ENCODE measurements around the gene KRT38. TPM values are rescaled to one million over a fixed set of nuclear protein-coding genes. Genes with fewer than 3 reads are reported as not detected.
"Not testable (repeated sequence)": the region's sequence is repeated elsewhere in the genome, so short reads cannot be mapped to it uniquely, and the experiment has no call there.

The KRT38 gene
- polyA plus RNA-seq, 1 of the 3 experiments (the other 2 are of a cell fraction): not detected

DNA sequence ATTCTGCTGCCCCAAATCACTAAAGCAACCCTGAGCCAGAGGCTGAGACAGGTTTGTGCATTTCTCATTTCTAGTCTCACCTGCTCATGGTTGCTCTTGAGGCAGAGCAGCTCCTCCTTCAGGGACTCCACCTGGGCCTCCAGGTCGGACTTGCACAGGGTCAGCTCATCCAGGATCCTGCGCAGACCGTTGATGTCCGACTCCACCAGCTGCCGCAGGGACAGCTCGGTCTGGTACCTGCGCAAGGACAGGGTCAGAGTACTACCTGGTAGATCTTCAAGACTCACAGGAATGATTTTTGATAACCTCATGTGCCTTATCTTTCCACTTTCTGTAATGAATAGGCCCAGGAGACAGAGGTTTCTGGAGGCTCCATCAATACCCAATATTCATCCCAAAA lies 44.4 kb downstream of the KRT38 start:
- H4K20me1 ChIP-seq (ENCODE audit: insufficient read depth): no peaks in the 10 kb centered on the region
- CTCF ChIA-PET: interaction anchor here (1.1 kb wide), 1 partner anchor 267 kb away, joined by 3 read pairs; no protein-coding TSS in a partner anchor
- H3F3A ChIP-seq (replicated peaks; ENCODE audit: insufficient read depth): no peaks in the 10 kb centered on the region
- H3K9me2 ChIP-seq: no peaks in the 10 kb centered on the region
- no peak overlapping the region for H3K9ac ChIP-seq
- POLR2A ChIA-PET: no interaction called here
- H3K4me3 ChIP-seq (ENCODE audit: low read depth in 2 of 2, low read length in 1 of 2): no peak overlapping the region
- H2AFZ ChIP-seq (ENCODE audit: low read depth): no peak overlapping the region
- TF ChIP-seq SMC3 (IDR thresholded peaks at IDR 0.05; ENCODE audit: low read depth, low read length) (no peak), NRF1 (IDR thresholded peaks at IDR 0.05; ENCODE audit: low read depth, low read length) (no peak), EZH2phosphoT487 (IDR thresholded peaks at IDR 0.05; ENCODE audit: borderline replicate concordance, low read depth) (no peak), MXI1 (IDR thresholded peaks at IDR 0.05; ENCODE audit: low read depth, low read length) (no peak), GABPA (IDR thresholded peaks at IDR 0.05; ENCODE audit: low read depth) (no peak), TCF12 (IDR thresholded peaks at IDR 0.05) (no peak)
- 75% methylated on average over 7 of the region's 7 CpGs for WGBS (ENCODE audit: low lambda C conversion rate)
- DNase-seq: no peak
- 0 out of 4 replicates have a peak, but pooled peaks cover 0 to 4% of the 10 kb centered on the region in 2 experiments for H3K4me1 ChIP-seq (ENCODE audit: control insufficient read depth in 1 of 2, insufficient read depth in 2 of 2, low read depth in 1 of 2, low read length in 1 of 2)
- H3K79me2 ChIP-seq (ENCODE audit: insufficient read depth): no peaks in the 10 kb centered on the region
- no peak overlapping the region for H3K27ac ChIP-seq (ENCODE audit: low read depth in 2 of 2, low read length in 1 of 2)
- no peaks in the 10 kb centered on the region for H3K27me3 ChIP-seq (ENCODE audit: insufficient read depth)
- no peak overlapping the region for H3K4me2 ChIP-seq
- H3K36me3 ChIP-seq (replicated peaks in 1 of 2; ENCODE audit: control insufficient read depth in 1 of 2, insufficient read depth in 2 of 2, low read length in 1 of 2): no peaks in the 10 kb centered on the region
- no peaks in the 10 kb centered on the region for H3K9me3 ChIP-seq

DNA sequence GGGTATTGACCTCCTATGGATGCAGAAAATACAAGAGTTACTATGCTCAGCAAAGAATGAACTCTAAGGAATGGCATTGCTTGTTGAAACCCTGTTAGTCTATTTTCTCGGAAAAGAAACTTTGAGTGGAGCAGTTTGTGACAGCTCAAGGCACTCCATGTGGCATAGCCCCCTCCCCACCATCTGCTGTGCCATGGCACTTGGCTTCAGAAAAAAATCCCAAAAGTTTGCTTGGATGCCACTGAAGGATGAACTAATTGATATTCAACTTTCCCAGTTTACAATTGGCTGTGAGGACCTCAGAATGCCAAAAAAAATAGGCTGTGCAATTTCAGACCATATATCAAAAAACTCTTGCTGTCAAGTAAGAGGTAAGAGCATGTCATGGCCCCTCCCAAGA lies 45.2 kb downstream of the KRT38 start:
- no peak overlapping the region for H3K4me2 ChIP-seq
- no peak overlapping the region for H2AFZ ChIP-seq (ENCODE audit: low read depth)
- DNase-seq: no peak
- H3K27me3 ChIP-seq (ENCODE audit: insufficient read depth): no peaks in the 10 kb centered on the region
- TF ChIP-seq EP300 (IDR thresholded peaks at IDR 0.05; ENCODE audit: borderline replicate concordance in 1 of 2, low read depth in 1 of 2, low read length in 1 of 2): no peak
- TF ChIP-seq, protein P1, sequence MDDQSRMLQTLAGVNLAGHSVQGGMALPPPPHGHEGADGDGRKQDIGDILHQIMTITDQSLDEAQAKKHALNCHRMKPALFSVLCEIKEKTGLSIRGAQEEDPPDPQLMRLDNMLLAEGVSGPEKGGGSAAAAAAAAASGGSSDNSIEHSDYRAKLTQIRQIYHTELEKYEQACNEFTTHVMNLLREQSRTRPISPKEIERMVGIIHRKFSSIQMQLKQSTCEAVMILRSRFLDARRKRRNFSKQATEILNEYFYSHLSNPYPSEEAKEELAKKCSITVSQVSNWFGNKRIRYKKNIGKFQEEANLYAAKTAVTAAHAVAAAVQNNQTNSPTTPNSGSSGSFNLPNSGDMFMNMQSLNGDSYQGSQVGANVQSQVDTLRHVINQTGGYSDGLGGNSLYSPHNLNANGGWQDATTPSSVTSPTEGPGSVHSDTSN (IDR thresholded peaks at IDR 0.05): no peak
- TF ChIP-seq YY1 (IDR thresholded peaks at IDR 0.05; ENCODE audit: low read depth): no peak
- no peak for TF ChIP-seq GABPA (IDR thresholded peaks at IDR 0.05; ENCODE audit: low read depth)
- TF ChIP-seq, protein P2, sequence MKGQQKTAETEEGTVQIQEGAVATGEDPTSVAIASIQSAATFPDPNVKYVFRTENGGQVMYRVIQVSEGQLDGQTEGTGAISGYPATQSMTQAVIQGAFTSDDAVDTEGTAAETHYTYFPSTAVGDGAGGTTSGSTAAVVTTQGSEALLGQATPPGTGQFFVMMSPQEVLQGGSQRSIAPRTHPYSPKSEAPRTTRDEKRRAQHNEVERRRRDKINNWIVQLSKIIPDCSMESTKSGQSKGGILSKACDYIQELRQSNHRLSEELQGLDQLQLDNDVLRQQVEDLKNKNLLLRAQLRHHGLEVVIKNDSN (IDR thresholded peaks at IDR 0.05; ENCODE audit: borderline replicate concordance, low read depth): no peak
- TF ChIP-seq, protein P3, sequence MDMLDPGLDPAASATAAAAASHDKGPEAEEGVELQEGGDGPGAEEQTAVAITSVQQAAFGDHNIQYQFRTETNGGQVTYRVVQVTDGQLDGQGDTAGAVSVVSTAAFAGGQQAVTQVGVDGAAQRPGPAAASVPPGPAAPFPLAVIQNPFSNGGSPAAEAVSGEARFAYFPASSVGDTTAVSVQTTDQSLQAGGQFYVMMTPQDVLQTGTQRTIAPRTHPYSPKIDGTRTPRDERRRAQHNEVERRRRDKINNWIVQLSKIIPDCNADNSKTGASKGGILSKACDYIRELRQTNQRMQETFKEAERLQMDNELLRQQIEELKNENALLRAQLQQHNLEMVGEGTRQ (IDR thresholded peaks at IDR 0.05; ENCODE audit: borderline replicate concordance, low read depth, low read length): no peak
- no peak for TF ChIP-seq RXRA (IDR thresholded peaks at IDR 0.05; ENCODE audit: borderline replicate concordance, low read depth)
- no peak for TF ChIP-seq ELF1 (IDR thresholded peaks at IDR 0.05)
- TF ChIP-seq, protein P4, sequence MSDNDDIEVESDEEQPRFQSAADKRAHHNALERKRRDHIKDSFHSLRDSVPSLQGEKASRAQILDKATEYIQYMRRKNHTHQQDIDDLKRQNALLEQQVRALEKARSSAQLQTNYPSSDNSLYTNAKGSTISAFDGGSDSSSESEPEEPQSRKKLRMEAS (IDR thresholded peaks at IDR 0.05; ENCODE audit: low read depth): no peak
- no peak for TF ChIP-seq MXI1 (IDR thresholded peaks at IDR 0.05; ENCODE audit: low read depth, low read length)
- TF ChIP-seq NRF1 (IDR thresholded peaks at IDR 0.05; ENCODE audit: low read depth, low read length): no peak
- TF ChIP-seq, protein P5, sequence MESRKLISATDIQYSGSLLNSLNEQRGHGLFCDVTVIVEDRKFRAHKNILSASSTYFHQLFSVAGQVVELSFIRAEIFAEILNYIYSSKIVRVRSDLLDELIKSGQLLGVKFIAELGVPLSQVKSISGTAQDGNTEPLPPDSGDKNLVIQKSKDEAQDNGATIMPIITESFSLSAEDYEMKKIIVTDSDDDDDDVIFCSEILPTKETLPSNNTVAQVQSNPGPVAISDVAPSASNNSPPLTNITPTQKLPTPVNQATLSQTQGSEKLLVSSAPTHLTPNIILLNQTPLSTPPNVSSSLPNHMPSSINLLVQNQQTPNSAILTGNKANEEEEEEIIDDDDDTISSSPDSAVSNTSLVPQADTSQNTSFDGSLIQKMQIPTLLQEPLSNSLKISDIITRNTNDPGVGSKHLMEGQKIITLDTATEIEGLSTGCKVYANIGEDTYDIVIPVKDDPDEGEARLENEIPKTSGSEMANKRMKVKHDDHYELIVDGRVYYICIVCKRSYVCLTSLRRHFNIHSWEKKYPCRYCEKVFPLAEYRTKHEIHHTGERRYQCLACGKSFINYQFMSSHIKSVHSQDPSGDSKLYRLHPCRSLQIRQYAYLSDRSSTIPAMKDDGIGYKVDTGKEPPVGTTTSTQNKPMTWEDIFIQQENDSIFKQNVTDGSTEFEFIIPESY (IDR thresholded peaks at IDR 0.05; ENCODE audit: borderline replicate concordance, low read depth): no peak
- TF ChIP-seq, protein P6, sequence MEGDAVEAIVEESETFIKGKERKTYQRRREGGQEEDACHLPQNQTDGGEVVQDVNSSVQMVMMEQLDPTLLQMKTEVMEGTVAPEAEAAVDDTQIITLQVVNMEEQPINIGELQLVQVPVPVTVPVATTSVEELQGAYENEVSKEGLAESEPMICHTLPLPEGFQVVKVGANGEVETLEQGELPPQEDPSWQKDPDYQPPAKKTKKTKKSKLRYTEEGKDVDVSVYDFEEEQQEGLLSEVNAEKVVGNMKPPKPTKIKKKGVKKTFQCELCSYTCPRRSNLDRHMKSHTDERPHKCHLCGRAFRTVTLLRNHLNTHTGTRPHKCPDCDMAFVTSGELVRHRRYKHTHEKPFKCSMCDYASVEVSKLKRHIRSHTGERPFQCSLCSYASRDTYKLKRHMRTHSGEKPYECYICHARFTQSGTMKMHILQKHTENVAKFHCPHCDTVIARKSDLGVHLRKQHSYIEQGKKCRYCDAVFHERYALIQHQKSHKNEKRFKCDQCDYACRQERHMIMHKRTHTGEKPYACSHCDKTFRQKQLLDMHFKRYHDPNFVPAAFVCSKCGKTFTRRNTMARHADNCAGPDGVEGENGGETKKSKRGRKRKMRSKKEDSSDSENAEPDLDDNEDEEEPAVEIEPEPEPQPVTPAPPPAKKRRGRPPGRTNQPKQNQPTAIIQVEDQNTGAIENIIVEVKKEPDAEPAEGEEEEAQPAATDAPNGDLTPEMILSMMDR (IDR thresholded peaks at IDR 0.05): no peak
- TF ChIP-seq JUND (IDR thresholded peaks at IDR 0.05): no peak
- H3K9ac ChIP-seq: no peak overlapping the region
- no peaks in the 10 kb centered on the region for H3K79me2 ChIP-seq (ENCODE audit: insufficient read depth)
- H3K9me2 ChIP-seq: no peaks in the 10 kb centered on the region
- POLR2A ChIA-PET: no interaction called here
- CTCF ChIA-PET: no interaction called here
- no peaks in the 10 kb centered on the region for H4K20me1 ChIP-seq (ENCODE audit: insufficient read depth)
- H3K9me3 ChIP-seq: no peaks in the 10 kb centered on the region
- peaks cover 0 to 4% of the 10 kb centered on the region in 2 experiments; a peak in 1 of 4 replicates for H3K4me1 ChIP-seq (ENCODE audit: control insufficient read depth in 1 of 2, insufficient read depth in 2 of 2, low read depth in 1 of 2, low read length in 1 of 2)
- WGBS (ENCODE audit: low lambda C conversion rate): 88% methylated on average over 1 of the region's 1 CpG
- no peak overlapping the region for H3K27ac ChIP-seq (ENCODE audit: low read depth in 2 of 2, low read length in 1 of 2)
- H3K4me3 ChIP-seq (ENCODE audit: low read depth in 2 of 2, low read length in 1 of 2): no peak overlapping the region
- no peaks in the 10 kb centered on the region for H3F3A ChIP-seq (replicated peaks; ENCODE audit: insufficient read depth)
- H3K36me3 ChIP-seq (replicated peaks in 1 of 2; ENCODE audit: control insufficient read depth in 1 of 2, insufficient read depth in 2 of 2, low read length in 1 of 2): no peaks in the 10 kb centered on the region

DNA sequence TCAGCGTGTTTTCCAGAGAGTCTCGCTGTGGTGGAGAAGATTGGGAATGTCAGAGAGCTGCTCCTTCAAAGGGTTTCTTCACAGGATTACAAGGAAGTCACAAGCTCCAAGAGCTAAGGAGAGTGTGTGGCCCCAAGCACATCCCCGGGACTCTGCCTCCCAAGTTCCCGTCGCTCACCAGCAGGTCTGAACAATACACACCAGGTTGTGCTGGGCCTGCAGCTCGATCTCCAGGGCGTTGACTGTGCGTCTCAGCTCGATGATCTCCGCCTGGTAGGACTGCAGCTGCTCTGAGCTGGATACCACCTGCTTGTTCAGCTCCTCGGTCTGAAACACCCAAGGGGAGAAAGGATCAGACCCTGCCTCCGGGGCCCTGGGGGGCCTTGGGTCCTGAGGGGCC lies 45.7 kb downstream of the KRT38 start:
- H3K27me3 ChIP-seq (ENCODE audit: insufficient read depth); H2AFZ ChIP-seq (ENCODE audit: low read depth); H3K9me2 ChIP-seq; H4K20me1 ChIP-seq (ENCODE audit: insufficient read depth); H3K36me3 ChIP-seq (replicated peaks in 1 of 2; ENCODE audit: control insufficient read depth in 1 of 2, insufficient read depth in 2 of 2, low read length in 1 of 2); POLR2A ChIA-PET; DNase-seq; H3K9ac ChIP-seq; H3K4me2 ChIP-seq; H3K79me2 ChIP-seq (ENCODE audit: insufficient read depth); H3K4me1 ChIP-seq (ENCODE audit: control insufficient read depth in 1 of 2, insufficient read depth in 2 of 2, low read depth in 1 of 2, low read length in 1 of 2); CTCF ChIA-PET; H3K9me3 ChIP-seq; H3K4me3 ChIP-seq (ENCODE audit: low read depth in 2 of 2, low read length in 1 of 2); H3K27ac ChIP-seq (ENCODE audit: low read depth in 2 of 2, low read length in 1 of 2); H3F3A ChIP-seq (replicated peaks; ENCODE audit: insufficient read depth): not testable (repeated sequence)
- WGBS (ENCODE audit: low lambda C conversion rate): 52% methylated on average over 3 of the region's 12 CpGs
